SK-N-SH (cell line): ENCODE results near the gene HES6.

ENCODE experiments used
- CTCF ChIP-seq: fragments of 200-600 bp; sonication (generic); IDR thresholded peaks from 2 replicates; pipeline ENCODE4 v1.6.1; 2017; ENCODE audit warnings: antibody characterized with exemption, mild to moderate bottlenecking, moderate library complexity
- IRF3 ChIP-seq: fragments of 150-350 bp; IDR thresholded peaks from 2 replicates; pipeline ENCODE4 v1.6.1; 2016; ENCODE audit warnings: mild to moderate bottlenecking, low read depth, low read length
- POLR2AphosphoS5 ChIP-seq: IDR thresholded peaks from 2 replicates; pipeline ENCODE4 v1.6.1; 2012; ENCODE audit warnings: low read depth, low read length
- SMC3 ChIP-seq: IDR thresholded peaks from 2 replicates; pipeline ENCODE4 v1.6.1; 2012; ENCODE audit warnings: low read depth, low read length, improper control_type of control experiment
- TF ChIP-seq, protein P1 (sequence below): IDR thresholded peaks from 2 replicates; pipeline ENCODE4 v1.6.1; 2012; ENCODE audit warnings: mild to moderate bottlenecking, low read depth, low read length, moderate library complexity

DNA sequence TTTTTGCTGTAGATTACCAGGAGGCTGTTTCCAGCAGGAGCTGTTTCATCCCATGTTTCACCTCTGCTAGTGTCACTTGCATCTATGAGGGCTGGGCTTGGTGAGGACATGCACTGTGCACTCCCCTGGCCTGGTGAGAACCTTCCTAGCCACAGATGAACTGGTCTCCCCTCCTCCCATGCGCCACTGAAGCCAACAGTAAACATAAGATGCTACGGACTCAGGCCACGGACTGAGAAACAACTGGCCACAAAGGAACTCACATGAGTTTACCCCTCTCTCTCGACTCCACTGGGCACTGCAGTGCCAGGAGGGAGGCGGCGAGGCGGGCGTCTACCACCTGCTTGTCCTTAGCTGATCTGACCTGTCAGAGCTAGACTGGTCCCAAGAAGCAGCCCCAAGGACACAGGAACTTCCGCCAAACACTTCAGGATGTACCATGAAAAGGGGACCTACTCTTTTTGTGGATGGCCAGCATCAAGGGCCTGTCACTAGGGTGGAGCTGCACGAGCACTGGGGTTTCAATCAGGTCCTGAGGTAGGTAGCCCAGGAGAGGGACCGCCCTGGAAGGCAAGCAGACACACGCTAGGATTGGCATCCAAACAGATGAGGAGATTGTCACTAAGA is 22.8 kb upstream of the HES6 start:
- no peak for TF ChIP-seq POLR2AphosphoS5
- no peak for TF ChIP-seq IRF3
- TF ChIP-seq, protein P1, sequence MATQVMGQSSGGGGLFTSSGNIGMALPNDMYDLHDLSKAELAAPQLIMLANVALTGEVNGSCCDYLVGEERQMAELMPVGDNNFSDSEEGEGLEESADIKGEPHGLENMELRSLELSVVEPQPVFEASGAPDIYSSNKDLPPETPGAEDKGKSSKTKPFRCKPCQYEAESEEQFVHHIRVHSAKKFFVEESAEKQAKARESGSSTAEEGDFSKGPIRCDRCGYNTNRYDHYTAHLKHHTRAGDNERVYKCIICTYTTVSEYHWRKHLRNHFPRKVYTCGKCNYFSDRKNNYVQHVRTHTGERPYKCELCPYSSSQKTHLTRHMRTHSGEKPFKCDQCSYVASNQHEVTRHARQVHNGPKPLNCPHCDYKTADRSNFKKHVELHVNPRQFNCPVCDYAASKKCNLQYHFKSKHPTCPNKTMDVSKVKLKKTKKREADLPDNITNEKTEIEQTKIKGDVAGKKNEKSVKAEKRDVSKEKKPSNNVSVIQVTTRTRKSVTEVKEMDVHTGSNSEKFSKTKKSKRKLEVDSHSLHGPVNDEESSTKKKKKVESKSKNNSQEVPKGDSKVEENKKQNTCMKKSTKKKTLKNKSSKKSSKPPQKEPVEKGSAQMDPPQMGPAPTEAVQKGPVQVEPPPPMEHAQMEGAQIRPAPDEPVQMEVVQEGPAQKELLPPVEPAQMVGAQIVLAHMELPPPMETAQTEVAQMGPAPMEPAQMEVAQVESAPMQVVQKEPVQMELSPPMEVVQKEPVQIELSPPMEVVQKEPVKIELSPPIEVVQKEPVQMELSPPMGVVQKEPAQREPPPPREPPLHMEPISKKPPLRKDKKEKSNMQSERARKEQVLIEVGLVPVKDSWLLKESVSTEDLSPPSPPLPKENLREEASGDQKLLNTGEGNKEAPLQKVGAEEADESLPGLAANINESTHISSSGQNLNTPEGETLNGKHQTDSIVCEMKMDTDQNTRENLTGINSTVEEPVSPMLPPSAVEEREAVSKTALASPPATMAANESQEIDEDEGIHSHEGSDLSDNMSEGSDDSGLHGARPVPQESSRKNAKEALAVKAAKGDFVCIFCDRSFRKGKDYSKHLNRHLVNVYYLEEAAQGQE = no peak
- TF ChIP-seq CTCF = no peak
- TF ChIP-seq SMC3 = no peak
